Heart right ventricle (tissue), 16 donors: ENCODE results near the gene PIK3C3. TPM values are rescaled to one million over a fixed set of nuclear protein-coding genes. Genes with fewer than 3 reads are reported as not detected.

Experiments used
- ATAC-seq, 8 donors: fragments of 200-7000 bp; cut with Tn5 transposase; one replicate each; pipeline ENCODE4 v1.9.1; 2020; ENCODE audit warnings: mild to moderate bottlenecking in 8 of 8, moderate library complexity in 8 of 8, moderate number of reproducible peaks in 1 of 8
- DNase-seq, 2 donors: peaks; one replicate each; pipeline ENCODE4 v3.0.0-alpha.2; 2020
- H3K27ac ChIP-seq, 10 donors: fragments of 200-600 bp; sonication (generic) in 2 of 10; one replicate each; pipeline versions ENCODE4 v1.5.0 to v1.8.0; 2020 to 2022; ENCODE audit warnings: mild to moderate bottlenecking in 3 of 10
- H3K27me3 ChIP-seq, 7 donors: fragments of 200-600 bp; one replicate each; pipeline ENCODE4 v1.8.0; 2021 to 2022; ENCODE audit warnings: mild to moderate bottlenecking in 2 of 7
- H3K36me3 ChIP-seq, 9 donors: fragments of 200-600 bp; sonication (generic) in 1 of 9; one replicate each; pipeline versions ENCODE4 v1.5.0 to v1.8.0; 2020 to 2022; ENCODE audit warnings: mild to moderate bottlenecking in 2 of 9
- H3K4me1 ChIP-seq, 9 donors: fragments of 200-600 bp; sonication (generic) in 1 of 9; one replicate each; pipeline versions ENCODE4 v1.5.0 to v1.8.0; 2020 to 2022; ENCODE audit warnings: mild to moderate bottlenecking in 4 of 9
- H3K4me3 ChIP-seq, 10 donors: fragments of 200-600 bp; sonication (generic) in 2 of 10; one replicate each; pipeline versions ENCODE4 v1.5.0 to v1.8.0; 2020 to 2022; ENCODE audit warnings: mild to moderate bottlenecking in 7 of 10, moderate library complexity in 2 of 10
- H3K9me3 ChIP-seq, 11 donors: fragments of 200-600 bp in 10 of 11; sonication (generic) in 2 of 11; one replicate each; pipeline versions ENCODE4 v1.5.0 to v1.8.0; 2013 to 2022; ENCODE audit warnings: mild to moderate bottlenecking in 2 of 11, control low read depth in 1 of 11, moderate library complexity in 1 of 11
- CTCF ChIP-seq, 9 donors: fragments of 200-600 bp; sonication (generic) in 2 of 9; IDR thresholded peaks; one replicate each; pipeline versions ENCODE4 v1.5.0 to v1.8.0; 2021 to 2022; ENCODE audit warnings: antibody characterized with exemption in 9 of 9, mild to moderate bottlenecking in 5 of 9, moderate library complexity in 1 of 9
- WGBS, 2 donors: extraction: QIAGEN DNeasy Blood & Tissue Kit; methylation state at CpG; one replicate each; pipeline ENCODE4 v1.1.7; 2013; ENCODE audit warnings: inconsistent platforms in 1 of 2; 5-methylcytosine and 5-hydroxymethylcytosine counted together
- intact Hi-C, 10 donors: fragments of 100-400 bp; cut with DNase I; formaldehyde crosslinking; loops; one replicate each; pipeline versions ENCODE4 v1.11.1 to v1.14.2; 2022
- polyA plus RNA-seq, 2 donors: library from polyadenylated mRNA; stranded (reverse); fragments of 200-250 nt; gene quantifications; one replicate each; pipeline ENCODE4 v1.2.3, GENCODE V29; 2013
- total RNA-seq, 10 donors: library from RNA; stranded (reverse); fragmentation: NEBNext Ultra II Directional in 3 of 10; extraction: Animal tissue kit (Norgen Biotek cat#: 25700) in 3 of 10; gene quantifications; one replicate each; pipeline versions ENCODE4 v1.2.1 to v1.2.4, GENCODE V29; 2021 to 2023
- donor health status: Arrhythmogenic right ventricular cardiomyopathy.
- donor health status: ischemic (EF 13 %, LVEDD 7.1; RV severe dilation, severe dysfunction).
- donor health status: healthy with polysubstance abuse.
- donor health status: DM: no; HTN: yes; CAD: no.
- donor health status: DM: no; HTN: no; CAD: no.
- donor health status: ischemic (EF 25% LVEDD 6.9; RV normal size, moderate dysfunction).
- donor health status: ischemic (EF 25% LVEDD 5.7; RV mildly dilated, moderate dysfunction).
- donor health status: healthy.
- donor health status: DM: yes; HTN: yes; CAD: no.
- donor health status: Ischemic cardiomyopathy.
- donor health status: ischemic (EF 35%, LVEDD 5.7; RV mildly dilated, moderate dysfunction).
- donor health status: nonischemic (EF 11% LVEDD 7.7; RV severe dilation, severe dysfunction).
- donor health status: DM: yes; HTN: yes; CAD: no.
- donor health status: PGD.
- donor health status: ischemic (EF 29% LVEDD 5.4; RV normal size, mild dysfunction).
- donor health status: nonischemic (EF 23%, LVEDD 6.1; RV moderate dilation, normal function).

The PIK3C3 gene
- total and polyA plus RNA-seq, 12 donors = 20.8 to 41.4 (median 30.9) TPM

GRCh38 chr18:41948544-41949110 lies 6.4 kb upstream of the PIK3C3 start:
- 78 to 86% methylated on average over 3 of the region's 3 CpGs for WGBS, 2 donors

GRCh38 chr18:41949206-41949920 lies 5.7 kb upstream of the PIK3C3 start:
- ATAC-seq = no peak
- intact Hi-C loops = no loop called here
- Histone ChIP-seq H3K36me3 (no peaks in the 10 kb centered on the region), H3K4me3 (no peak overlapping the region), H3K27me3 (peaks cover 0 to 40% (median 13%) of the 10 kb centered on the region in 7 donors), H3K4me1 (peaks cover 0 to under 1% (median 0%) of the 10 kb centered on the region in 9 donors), H3K9me3 (no peaks in the 10 kb centered on the region), H3K27ac (no peak overlapping the region)
- no peak for TF ChIP-seq CTCF (IDR thresholded peaks at IDR 0.05)
- DNase-seq = no peak
- WGBS, 2 donors = 96 to 98% methylated on average over 2 of the region's 2 CpGs

More at GRCh38 chr18:41948544-41949110, 6.4 kb upstream of the PIK3C3 start:
- no peaks in the 10 kb centered on the region for H3K9me3 ChIP-seq
- no peak overlapping the region for H3K4me3 ChIP-seq
- H3K4me1 ChIP-seq = no peaks in the 10 kb centered on the region
- intact Hi-C loops = no loop called here
- DNase-seq (no peak), ATAC-seq (no peak)
- TF ChIP-seq CTCF (IDR thresholded peaks at IDR 0.05) = no peak
- H3K27me3 ChIP-seq = peaks cover 0 to 44% (median 15%) of the 10 kb centered on the region in 7 donors
- no peaks in the 10 kb centered on the region for H3K36me3 ChIP-seq
- H3K27ac ChIP-seq = no peak overlapping the region

GRCh38 chr18:41955688-41956087 lies 654 bp downstream of the PIK3C3 start:
- Histone ChIP-seq H3K27ac (peak overlapping the region in 7 of 10 donors; percentile 11 to 90 (median 78)), H3K9me3 (no peaks in the 10 kb centered on the region), H3K4me1 (peaks cover 5 to 33% (median 22%) of the 10 kb centered on the region in 9 donors), H3K27me3 (no peaks in the 10 kb centered on the region), H3K4me3 (peak overlapping the region; percentile 58 to 90 (median 78)), H3K36me3 (peaks cover 0 to 36% (median 0%) of the 10 kb centered on the region in 9 donors)
- intact Hi-C loops = no loop called here
- 6% methylated on average over 11 of the region's 11 CpGs for WGBS, 2 donors
- ATAC-seq = peak in 1 of 8 donors; percentile 41
- no peak for TF ChIP-seq CTCF (IDR thresholded peaks at IDR 0.05)
- DNase-seq = no peak

GRCh38 chr18:41959045-41959444 lies 4.0 kb downstream of the PIK3C3 start:
- no peak overlapping the region for H3K27ac ChIP-seq
- H3K4me1 ChIP-seq = peaks cover 5 to 43% (median 24%) of the 10 kb centered on the region in 9 donors
- DNase-seq = no peak
- TF ChIP-seq CTCF (IDR thresholded peaks at IDR 0.05) = no peak
- H3K4me3 ChIP-seq = no peak overlapping the region
- H3K9me3 ChIP-seq = no peaks in the 10 kb centered on the region
- intact Hi-C loops = no loop called here
- ATAC-seq = no peak
- H3K27me3 ChIP-seq = no peaks in the 10 kb centered on the region
- 97 to 98% methylated on average over 1 of the region's 1 CpG for WGBS, 2 donors
- H3K36me3 ChIP-seq = peaks cover 0 to 70% (median 18%) of the 10 kb centered on the region in 9 donors
